Left ventricle myocardium superior (tissue), 1 donor: Measurements from ENCODE around the gene MOB1B. TPM values are rescaled to one million over a fixed set of nuclear protein-coding genes. Genes with fewer than 3 reads are reported as not detected.
"Not testable (repeated sequence)": the region's sequence is repeated elsewhere in the genome, so short reads cannot be mapped to it uniquely, and the experiment has no call there.

Experiments
- ATAC-seq: fragments of 200-7000 bp; cut with Tn5 transposase; one replicate; pipeline ENCODE4 v1.9.1; 2020; ENCODE audit warnings: mild to moderate bottlenecking, moderate library complexity
- DNase-seq: peaks from one replicate; pipeline ENCODE4 v3.0.0-alpha.2; 2020
- intact Hi-C: fragments of 100-400 bp; cut with micrococcal nuclease; formaldehyde crosslinking; loops from one replicate; pipeline ENCODE4 v1.11.0; 2022
- long read RNA-seq: library from polyadenylated mRNA; unstranded; transcript quantifications from one replicate; pipeline ENCODE4 v2.0.0, GENCODE V29; 2021
- total RNA-seq: library from RNA; stranded (reverse); fragmentation: NEBNext Ultra II Directional; extraction: Animal tissue kit (Norgen Biotek cat#: 25700); gene quantifications from one replicate; pipeline ENCODE4 v1.2.1, GENCODE V29; 2021
- donor health status: DM: no; HTN: yes; CAD: no; lungs with severe emphysema.

Gene MOB1B
- 18.4 TPM for total RNA-seq
- long read RNA-seq, full-length matches to known transcripts: 3 of 6 reads
- long read RNA-seq, partial matches to known transcripts: 0 of 6 reads
- long read RNA-seq, other reads (novel, unspliced or antisense): 3 of 6 reads

- peak; percentile 91 for DNase-seq
- intact Hi-C loops: no loop called here
- ATAC-seq: peak; percentile 98
Measured at GRCh38 chr4:70901984-70902576, at the start of gene MOB1B. TSS of gene MOB1B (plus strand) at chr4:70902369. CDS start at chr4:70902537, 168 bp downstream.

GRCh38 chr4:70855464-70855863 lies 46.7 kb upstream of the MOB1B start:
- intact Hi-C loops: no loop called here
- ATAC-seq (no peak), DNase-seq (no peak)

GRCh38 chr4:70858454-70858853 lies 43.7 kb upstream of the MOB1B start:
- intact Hi-C loops: no loop called here
- ATAC-seq (no peak), DNase-seq (no peak)

DNA sequence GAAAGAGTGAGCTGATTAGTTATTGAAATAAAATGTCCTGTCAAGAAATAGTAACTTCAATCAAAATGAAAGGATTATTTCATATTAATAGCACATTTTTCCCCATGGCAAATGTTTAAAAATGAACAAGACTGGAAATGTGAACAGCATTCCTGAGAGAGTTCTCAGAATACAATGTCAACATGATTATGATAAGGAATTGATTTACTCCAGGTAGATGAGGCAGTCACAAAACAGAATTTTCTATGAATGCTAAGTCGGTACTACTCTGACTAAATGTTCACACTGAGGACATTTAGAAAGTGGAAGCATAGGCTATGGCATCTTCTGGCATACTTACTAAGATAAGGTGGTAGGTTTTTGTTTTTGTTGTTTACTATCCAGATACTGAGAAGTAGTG lies 43.1 kb upstream of the MOB1B start:
- no peak for ATAC-seq
- no peak for DNase-seq
- intact Hi-C loops: no loop called here

- DNase-seq: no peak
- intact Hi-C loops: no loop called here
- ATAC-seq: peak; percentile 44
Measured at GRCh38 chr4:70863099-70863790, 38.9 kb upstream of the MOB1B start.

DNA sequence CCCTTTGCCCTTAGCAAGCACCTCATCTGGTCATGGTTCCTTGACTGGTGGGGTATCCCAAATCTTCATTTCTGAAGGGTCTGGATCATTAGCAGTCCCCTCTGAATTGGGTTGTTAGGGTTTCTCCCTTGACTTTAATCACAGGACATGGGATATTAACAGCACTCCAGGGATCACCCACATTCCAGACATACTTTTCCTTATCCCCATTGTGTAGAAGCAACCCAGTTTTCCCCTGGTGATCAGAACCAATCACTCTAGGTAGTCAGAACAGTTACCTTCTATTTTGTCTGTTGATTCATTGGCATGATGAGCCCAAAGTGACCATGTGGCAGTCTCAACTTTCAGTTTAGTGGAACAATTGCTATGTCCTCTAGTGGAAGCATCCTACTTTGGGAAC lies 33.4 kb upstream of the MOB1B start:
- DNase-seq (no peak), ATAC-seq (no peak)
- intact Hi-C loops: no loop called here

DNA sequence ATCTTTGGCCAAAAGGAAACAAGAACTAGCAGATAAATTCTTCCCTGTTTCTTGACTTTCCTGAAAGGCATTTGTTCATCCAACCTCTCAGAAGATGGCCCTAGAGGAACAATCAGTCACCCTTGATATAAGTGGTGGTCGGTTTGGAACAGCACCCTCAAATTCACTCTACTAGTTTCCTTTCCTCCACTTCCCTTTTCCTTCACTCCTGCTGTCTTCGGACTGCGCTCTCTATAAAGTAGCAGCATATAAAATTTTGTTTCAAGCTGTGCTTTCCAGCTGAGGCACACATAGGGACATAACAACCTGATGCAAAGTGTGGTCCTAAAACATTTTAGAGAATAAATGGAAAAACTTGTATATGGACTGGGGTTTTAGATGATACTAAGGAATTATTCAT lies 29.0 kb upstream of the MOB1B start:
- no peak for ATAC-seq
- intact Hi-C loops: no loop called here
- no peak for DNase-seq

- intact Hi-C loops: no loop called here
- ATAC-seq (no peak), DNase-seq (no peak)
Measured at GRCh38 chr4:70874268-70875156, 27.7 kb upstream of the MOB1B start.

GRCh38 chr4:70877556-70877955 lies 24.6 kb upstream of the MOB1B start:
- intact Hi-C loops: no loop called here
- no peak for DNase-seq
- no peak for ATAC-seq

DNA sequence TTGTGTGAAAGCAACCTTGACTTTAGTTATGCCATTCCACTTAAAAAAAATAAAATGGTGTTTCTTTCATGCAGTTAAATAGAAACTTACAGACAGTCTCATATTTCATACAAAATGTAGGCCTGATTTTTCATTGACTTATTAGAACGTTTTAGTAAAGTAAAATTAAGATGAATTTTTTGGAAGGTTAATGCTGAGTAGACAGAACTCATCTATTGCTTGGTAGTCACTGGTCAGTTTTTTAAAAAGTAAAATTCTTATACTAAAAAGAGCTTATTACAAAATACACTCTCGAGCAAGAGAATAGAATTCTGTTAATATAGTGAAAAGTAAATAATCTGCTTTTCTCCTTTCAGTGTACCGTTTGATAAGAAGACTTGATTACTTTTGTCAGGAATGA lies 21.4 kb upstream of the MOB1B start:
- no peak for DNase-seq
- no peak for ATAC-seq
- intact Hi-C loops: no loop called here

DNA sequence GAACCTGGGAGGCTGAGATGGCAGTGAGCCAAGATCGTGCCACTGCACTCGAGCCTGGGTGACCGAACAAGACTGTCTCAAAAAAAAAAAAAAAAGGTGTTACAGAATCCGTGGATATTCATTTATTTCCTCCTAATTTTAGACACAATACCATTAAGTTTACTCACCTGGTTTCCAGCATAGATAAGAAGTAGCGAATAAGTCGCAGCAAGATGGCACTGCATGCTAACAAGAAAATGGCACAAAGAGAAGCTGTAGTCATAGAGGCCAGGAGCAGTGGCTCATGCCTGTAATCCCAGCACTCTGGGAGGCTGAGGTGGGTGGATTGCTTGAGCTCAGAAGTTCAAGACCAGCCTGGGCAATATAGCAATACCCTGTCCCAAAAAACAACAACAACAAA lies 17.0 kb upstream of the MOB1B start:
- DNase-seq: no peak
- intact Hi-C loops: no loop called here
- peak; percentile 60 for ATAC-seq

- DNase-seq: peak; percentile 42
- ATAC-seq: peak; percentile 30
- intact Hi-C loops: no loop called here
Measured at GRCh38 chr4:70892086-70892769, 9.9 kb upstream of the MOB1B start.

- DNase-seq (no peak), ATAC-seq (no peak)
- intact Hi-C loops: no loop called here
Measured at GRCh38 chr4:70893790-70894189, 8.4 kb upstream of the MOB1B start.

- no peak for DNase-seq
- intact Hi-C loops: no loop called here
- peak; percentile 94 for ATAC-seq
Measured at GRCh38 chr4:70895405-70895804, 6.8 kb upstream of the MOB1B start.

- no peak for DNase-seq
- intact Hi-C loops: no loop called here
- ATAC-seq: peak; percentile 55
Measured at GRCh38 chr4:70895811-70896491, 6.2 kb upstream of the MOB1B start.

GRCh38 chr4:70898581-70898980 lies 3.6 kb upstream of the MOB1B start:
- DNase-seq, ATAC-seq, intact Hi-C loops: not testable (repeated sequence)

- DNase-seq: no peak
- intact Hi-C loops: no loop called here
Measured at GRCh38 chr4:70901607-70901983, 574 bp upstream of the MOB1B start.

DNA sequence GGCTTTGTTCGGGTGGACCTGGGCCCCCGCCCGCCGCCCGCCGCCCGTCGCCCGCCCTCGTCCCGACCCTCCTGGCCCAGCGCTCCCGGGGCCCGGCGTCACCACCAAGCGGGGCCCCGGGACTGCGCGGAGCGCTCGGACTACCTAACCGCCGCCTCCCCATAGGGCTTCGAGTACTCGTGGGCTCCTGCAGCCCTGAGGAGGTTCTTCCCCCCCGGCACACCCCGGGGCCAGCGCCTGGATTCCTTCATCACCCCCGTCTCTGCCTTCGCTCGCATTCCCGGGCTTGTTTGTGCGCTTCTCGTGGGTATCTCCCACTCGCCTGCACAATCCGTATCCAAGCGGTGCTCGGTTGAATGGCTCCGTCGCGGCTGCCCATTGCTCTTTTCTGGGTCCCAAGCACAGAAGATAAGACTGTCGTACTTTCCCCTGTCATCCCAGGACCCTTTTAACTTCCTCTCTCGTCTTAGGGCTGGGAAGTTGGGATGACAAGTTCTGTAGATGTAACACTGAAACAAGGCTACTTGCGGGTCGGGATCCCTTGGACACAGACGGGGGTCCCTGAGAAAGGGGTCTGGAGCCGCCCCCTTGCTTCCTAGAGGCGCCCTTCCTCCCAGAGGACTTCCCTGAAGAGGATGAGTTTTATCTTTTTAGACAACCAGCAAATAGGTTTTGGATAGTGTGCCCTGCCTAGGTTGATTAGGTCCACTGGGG lies 565 bp downstream of the MOB1B start:
- intact Hi-C loops: no loop called here
- DNase-seq (no peak), ATAC-seq (peak; percentile 83)

More at GRCh38 chr4:70901607-70901983, 574 bp upstream of the MOB1B start:
- no peak for ATAC-seq
